Measurements from ENCODE around the gene GPC6.

DNA sequence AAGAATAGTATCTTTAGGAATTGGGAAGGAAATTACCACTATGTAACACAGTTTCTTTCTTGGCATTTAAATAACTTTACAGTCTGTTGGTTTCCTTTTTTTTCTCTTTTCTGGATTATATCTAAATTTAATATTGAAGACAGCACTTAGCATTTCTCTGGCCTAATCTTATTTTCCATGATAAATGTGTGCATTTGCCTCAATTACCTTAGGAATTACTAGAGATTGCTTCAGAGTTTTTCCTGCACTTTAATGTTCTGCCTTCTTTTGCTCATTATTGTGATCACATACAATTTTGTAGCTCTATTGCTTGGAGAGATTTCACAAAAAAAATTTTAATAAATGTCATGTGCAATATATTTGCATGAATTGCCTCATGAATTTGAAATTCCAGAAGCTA is 1227.7 kb downstream of the GPC6 start:
- TF ChIP-seq GATA2 (IDR thresholded peaks at IDR 0.05; ENCODE audit: low read depth, low read length) (no peak), GATA3 (IDR thresholded peaks at IDR 0.05; ENCODE audit: low read depth, low read length) (no peak)

All from SH-SY5Y (cell line).